GM18951 (cell line): ENCODE measurements around the gene ITSN1.

ENCODE experiments used
- POLR2A ChIP-seq: IDR thresholded peaks from 4 replicates; pipeline ENCODE4 v1.6.1; 2011; ENCODE audit warnings: mild to moderate bottlenecking; ENCODE audit not compliant: insufficient read length, insufficient read depth; ENCODE audit errors: extremely low read depth
- in situ Hi-C: fragments of 300-500 bp; cut with MboI; formaldehyde crosslinking; loops from one replicate; pipeline ENCODE4 v1.12.0; 2022; ENCODE audit warnings: low sequenced_read_pairs, mixed read lengths, inconsistent platforms; ENCODE audit not compliant: unreplicated experiment

ITSN1 gene

DNA sequence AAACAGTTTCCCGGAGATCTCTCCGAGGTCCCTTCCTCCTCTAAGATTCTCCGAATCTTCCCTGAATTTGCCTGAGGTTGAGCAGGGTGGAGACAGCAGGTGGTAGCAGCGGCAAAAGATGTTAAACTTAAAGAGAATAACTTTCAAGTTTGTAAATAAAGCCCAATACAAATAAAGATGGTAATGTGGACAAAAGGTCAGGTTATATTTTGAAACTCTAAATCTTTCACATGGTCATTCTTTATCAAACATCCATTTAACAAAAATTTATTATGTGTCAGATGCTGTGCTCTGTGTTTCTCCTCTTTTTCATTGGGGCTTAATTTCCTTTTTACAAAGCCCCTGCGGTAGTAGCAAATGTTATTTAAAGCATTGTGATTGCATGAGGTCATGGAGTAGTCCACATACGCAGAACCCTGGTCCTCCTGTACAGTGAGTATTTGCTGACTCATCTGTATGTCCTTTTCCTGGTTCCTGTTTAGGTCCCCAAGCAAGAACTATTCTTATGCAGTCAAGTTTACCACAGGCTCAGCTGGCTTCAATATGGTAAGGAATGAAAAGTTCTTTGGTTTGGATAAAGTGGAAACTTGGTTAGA is 119.2 kb downstream of the ITSN1 start:
- TF ChIP-seq POLR2A, result no peak
- in situ Hi-C loops, result no loop called here

- in situ Hi-C loops, result no loop called here
- TF ChIP-seq POLR2A, result no peak
Observed at GRCh38 chr21:33762803-33763581, 120.7 kb downstream of the ITSN1 start.

- in situ Hi-C loops, result no loop called here
- TF ChIP-seq POLR2A, result no peak
Observed at GRCh38 chr21:33763582-33763899, 121.2 kb downstream of the ITSN1 start.

DNA sequence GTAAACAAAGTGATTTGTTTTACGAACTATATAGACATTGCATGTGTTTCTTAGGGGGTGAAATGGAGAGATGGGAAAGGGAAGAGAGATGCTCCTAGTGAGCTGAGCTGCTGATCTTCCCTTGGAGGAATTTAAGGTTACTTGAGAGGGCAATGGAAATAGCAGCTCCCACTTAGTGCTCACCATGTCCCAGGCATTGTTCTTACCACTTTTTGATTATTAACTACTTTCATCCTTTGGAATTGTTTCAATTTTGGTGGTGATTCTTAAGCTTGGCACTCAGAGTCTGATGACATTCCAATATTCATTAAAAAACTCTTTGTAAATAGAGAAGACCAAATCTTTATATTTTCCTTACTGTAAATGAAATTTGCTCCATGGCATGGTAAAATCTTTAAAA is 124.9 kb downstream of the ITSN1 start:
- TF ChIP-seq POLR2A, result no peak
- in situ Hi-C loops, result no loop called here

DNA sequence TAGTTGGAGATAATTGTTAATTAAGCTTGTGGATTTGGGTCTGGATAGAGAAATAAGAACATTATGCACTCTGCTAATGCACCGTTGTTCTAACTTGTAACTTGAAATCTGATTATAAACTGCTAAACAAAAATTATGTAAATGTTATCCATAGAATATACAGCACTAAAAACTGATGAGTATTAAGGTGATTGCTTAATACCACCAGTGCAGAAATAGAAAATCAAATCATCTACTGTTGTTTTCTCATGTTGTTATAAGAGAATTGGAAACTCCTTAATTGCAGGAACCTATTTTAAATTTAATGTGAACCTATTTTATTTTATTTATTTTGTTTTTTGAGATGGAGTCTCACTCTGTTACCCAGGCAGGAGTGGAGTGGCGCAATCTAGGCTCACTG is 125.7 kb downstream of the ITSN1 start:
- in situ Hi-C loops, result no loop called here
- no peak for TF ChIP-seq POLR2A

DNA sequence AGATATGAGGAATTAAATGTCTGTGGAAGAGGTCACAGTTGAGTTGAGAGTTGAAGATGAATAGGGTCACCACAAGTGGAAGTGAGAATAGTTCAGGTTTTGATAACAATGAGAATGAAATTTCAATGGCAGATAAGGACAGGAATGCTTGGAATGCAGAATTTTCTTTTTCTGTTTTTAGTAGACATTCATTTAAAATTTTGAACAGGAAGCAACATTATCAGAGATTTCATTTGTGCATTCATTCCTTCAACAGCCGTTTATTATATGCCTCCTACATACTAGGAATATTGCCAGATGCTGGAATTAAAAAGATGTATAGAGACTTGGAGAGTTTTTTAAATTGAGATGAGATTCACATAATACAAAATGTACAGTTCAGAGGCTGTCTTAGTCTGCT is 126.8 kb downstream of the ITSN1 start:
- no peak for TF ChIP-seq POLR2A
- in situ Hi-C loops, result no loop called here

DNA sequence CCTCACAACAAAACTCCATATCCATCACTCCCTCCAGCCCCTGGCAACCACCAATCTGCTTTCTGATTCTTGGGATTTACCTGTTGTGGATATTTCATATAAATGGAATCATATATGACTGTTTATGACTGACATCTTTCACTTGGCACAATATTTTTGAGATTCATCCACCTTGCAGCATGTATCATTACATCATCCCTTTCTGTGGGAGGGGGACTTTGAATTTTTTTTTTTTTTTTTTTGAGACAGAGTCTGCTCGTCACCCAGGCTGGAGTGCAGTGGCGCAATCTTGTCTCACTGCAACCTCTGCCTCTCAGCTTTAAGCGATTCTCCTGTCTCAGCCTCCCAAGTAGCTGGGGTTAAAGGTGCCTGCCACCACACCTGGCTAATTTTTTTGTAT is 128.2 kb downstream of the ITSN1 start:
- no peak for TF ChIP-seq POLR2A
- in situ Hi-C loops, result no loop called here

- in situ Hi-C loops, result no loop called here
Observed at GRCh38 chr21:33771976-33772375, 129.7 kb downstream of the ITSN1 start.

DNA sequence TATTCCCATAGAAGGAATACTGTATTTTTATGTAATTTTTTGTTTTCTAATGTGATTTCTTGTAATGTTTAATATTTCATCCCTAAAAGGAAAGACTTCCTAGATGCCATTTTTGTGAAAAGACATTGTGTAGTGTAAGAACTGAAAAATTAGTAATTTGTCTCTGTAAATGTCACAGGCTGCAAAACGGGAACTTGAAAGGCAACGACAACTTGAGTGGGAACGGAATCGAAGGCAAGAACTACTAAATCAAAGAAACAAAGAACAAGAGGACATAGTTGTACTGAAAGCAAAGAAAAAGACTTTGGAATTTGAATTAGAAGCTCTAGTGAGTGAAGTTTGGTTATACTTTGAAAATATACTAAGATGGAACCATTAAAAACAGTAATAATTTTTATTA is 132.2 kb downstream of the ITSN1 start:
- in situ Hi-C loops, result no loop called here
- no peak for TF ChIP-seq POLR2A

More at GRCh38 chr21:33771976-33772375, 129.7 kb downstream of the ITSN1 start:
- TF ChIP-seq POLR2A, result no peak

GRCh38 chr21:33775100-33775828 is 133.0 kb downstream of the ITSN1 start:
- in situ Hi-C loops, result no loop called here

GRCh38 chr21:33780631-33781030 is 138.3 kb downstream of the ITSN1 start:
- no peak for TF ChIP-seq POLR2A
- in situ Hi-C loops, result no loop called here

More at GRCh38 chr21:33775100-33775828, 133.0 kb downstream of the ITSN1 start:
- TF ChIP-seq POLR2A, result no peak

DNA sequence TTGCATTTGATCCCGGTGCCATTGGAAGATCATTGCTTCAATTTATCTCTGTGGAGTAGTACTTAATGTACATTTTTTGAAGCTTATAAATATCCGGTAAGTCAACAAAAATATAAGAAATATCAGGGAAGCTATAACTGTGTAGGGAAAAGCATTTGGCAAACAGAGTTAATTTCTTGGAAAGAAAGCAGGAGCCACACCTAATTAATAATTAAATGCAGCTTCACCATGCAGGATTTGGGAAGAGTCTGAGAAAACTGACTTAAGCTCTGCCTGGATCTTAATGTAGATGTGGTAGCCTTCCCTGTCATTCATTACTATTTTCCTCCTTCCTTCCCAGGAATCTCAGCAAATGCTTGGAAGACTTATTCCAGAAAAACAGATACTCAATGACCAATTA is 138.8 kb downstream of the ITSN1 start:
- in situ Hi-C loops, result no loop called here
- TF ChIP-seq POLR2A, result no peak

- in situ Hi-C loops, result no loop called here
- TF ChIP-seq POLR2A, result no peak
Observed at GRCh38 chr21:33783187-33783979, 141.1 kb downstream of the ITSN1 start.
